Measurements from ENCODE around the gene POC1A. TPM values are rescaled to one million over a fixed set of nuclear protein-coding genes. Genes with fewer than 3 reads are reported as not detected.

Gene POC1A
- total RNA-seq, 2 donors from 2014 or later = 28.8 to 32.2 TPM

GRCh38 chr3:52108302-52109232 is 45.7 kb downstream of the POC1A start:
- DNase-seq (ENCODE audit: low spot score in 2 of 2) (no peak), ATAC-seq (no peak)
- Mint-ChIP-seq H3K9me3 (no peaks in the 10 kb centered on the region), H3K36me3 (peaks cover 0 to 7% of the 10 kb centered on the region in 2 donors), H3K27ac (no peak overlapping the region)

GRCh38 chr3:52106951-52107611 is 47.1 kb downstream of the POC1A start:
- Mint-ChIP-seq H3K9me3 (peaks cover 0 to 5% of the 10 kb centered on the region in 2 donors), H3K27ac (peak overlapping the region; percentile 73 to 82), H3K36me3 (peaks cover 5 to 13% of the 10 kb centered on the region in 2 donors)
- DNase-seq (ENCODE audit: low spot score in 2 of 2) (no peak), ATAC-seq (no peak)

GRCh38 chr3:52104684-52105640 is 49.3 kb downstream of the POC1A start:
- Mint-ChIP-seq H3K9me3 (peaks cover 0 to 5% of the 10 kb centered on the region in 2 donors), H3K27ac (peak overlapping the region in 1 of 2 donors; percentile 70), H3K36me3 (peaks cover 20 to 31% of the 10 kb centered on the region in 2 donors)
- no peak for DNase-seq (ENCODE audit: low spot score in 2 of 2)
- no peak for ATAC-seq

- Mint-ChIP-seq H3K36me3 (peaks cover 22 to 27% of the 10 kb centered on the region in 2 donors), H3K27ac (no peak overlapping the region), H3K9me3 (peaks cover 0 to 5% of the 10 kb centered on the region in 2 donors)
- DNase-seq (ENCODE audit: low spot score in 2 of 2) (no peak), ATAC-seq (no peak)
Observed at GRCh38 chr3:52102934-52103333, 51.3 kb downstream of the POC1A start.

GRCh38 chr3:52099001-52099401 is 55.2 kb downstream of the POC1A start:
- Mint-ChIP-seq H3K9me3 (peaks cover 0 to 5% of the 10 kb centered on the region in 2 donors), H3K36me3 (peaks cover 22 to 32% of the 10 kb centered on the region in 2 donors), H3K27ac (peak overlapping the region in 1 of 2 donors; percentile 78)
- no peak for ATAC-seq
- DNase-seq (ENCODE audit: low spot score in 2 of 2) = no peak

GRCh38 chr3:52097851-52098507 is 56.2 kb downstream of the POC1A start:
- H3K27ac Mint-ChIP-seq = no peak overlapping the region
- ATAC-seq (no peak), DNase-seq (ENCODE audit: low spot score in 2 of 2) (no peak)
- H3K9me3 Mint-ChIP-seq = peaks cover 0 to 5% of the 10 kb centered on the region in 2 donors
- H3K36me3 Mint-ChIP-seq = peaks cover 22 to 32% of the 10 kb centered on the region in 2 donors

GRCh38 chr3:52095990-52096775 is 58.0 kb downstream of the POC1A start:
- DNase-seq (ENCODE audit: low spot score in 2 of 2) (no peak), ATAC-seq (peak in 1 of 2 donors; percentile 75)
- Mint-ChIP-seq H3K36me3 (peaks cover 13 to 20% of the 10 kb centered on the region in 2 donors), H3K27ac (no peak overlapping the region), H3K9me3 (no peaks in the 10 kb centered on the region)

- Mint-ChIP-seq H3K36me3 (peaks cover under 1 to 7% of the 10 kb centered on the region in 2 donors), H3K27ac (no peak overlapping the region), H3K9me3 (no peaks in the 10 kb centered on the region)
- ATAC-seq (no peak), DNase-seq (ENCODE audit: low spot score in 2 of 2) (no peak)
Observed at GRCh38 chr3:52094571-52095485, 59.4 kb downstream of the POC1A start.

GRCh38 chr3:52093756-52094545 is 60.3 kb downstream of the POC1A start:
- DNase-seq (ENCODE audit: low spot score in 2 of 2) (no peak), ATAC-seq (no peak)
- Mint-ChIP-seq H3K36me3 (peaks cover 0 to 5% of the 10 kb centered on the region in 2 donors), H3K27ac (no peak overlapping the region), H3K9me3 (no peaks in the 10 kb centered on the region)

GRCh38 chr3:52092891-52093290 is 61.3 kb downstream of the POC1A start:
- peaks cover 0 to 5% of the 10 kb centered on the region in 2 donors for H3K36me3 Mint-ChIP-seq
- DNase-seq (ENCODE audit: low spot score in 2 of 2) (no peak), ATAC-seq (no peak)
- H3K9me3 Mint-ChIP-seq = no peaks in the 10 kb centered on the region
- peak overlapping the region in 1 of 2 donors; percentile 68 for H3K27ac Mint-ChIP-seq

- ATAC-seq (no peak), DNase-seq (ENCODE audit: low spot score in 2 of 2) (no peak)
- peaks cover 0 to 5% of the 10 kb centered on the region in 2 donors for H3K36me3 Mint-ChIP-seq
- H3K27ac Mint-ChIP-seq = no peak overlapping the region
- H3K9me3 Mint-ChIP-seq = no peaks in the 10 kb centered on the region
Observed at GRCh38 chr3:52092271-52092660, 62.0 kb downstream of the POC1A start.

GRCh38 chr3:52091586-52092270 is 62.5 kb downstream of the POC1A start:
- Mint-ChIP-seq H3K9me3 (no peaks in the 10 kb centered on the region), H3K27ac (peak overlapping the region in 1 of 2 donors; percentile 82)

GRCh38 chr3:52090933-52091468 is 63.2 kb downstream of the POC1A start:
- ATAC-seq (no peak), DNase-seq (ENCODE audit: low spot score in 2 of 2) (no peak)
- Mint-ChIP-seq H3K9me3 (no peaks in the 10 kb centered on the region), H3K27ac (no peak overlapping the region), H3K36me3 (peaks cover 0 to 5% of the 10 kb centered on the region in 2 donors)

More at GRCh38 chr3:52091586-52092270, 62.5 kb downstream of the POC1A start:
- H3K36me3 Mint-ChIP-seq = peaks cover 0 to 5% of the 10 kb centered on the region in 2 donors
- DNase-seq (ENCODE audit: low spot score in 2 of 2) = no peak
- ATAC-seq = no peak
